Ammon's horn (tissue), 1 donor: ENCODE results near the gene GRM8.

Experiments used
- DNase-seq: peaks from one replicate; pipeline ENCODE4 v3.0.0-alpha.2; 2016; ENCODE audit warnings: low spot score

Gene GRM8

GRCh38 chr7:126426652-126427051, 826.1 kb downstream of the GRM8 start:
- DNase-seq = no peak

GRCh38 chr7:126424985-126425384, 827.8 kb downstream of the GRM8 start:
- DNase-seq = no peak

GRCh38 chr7:126419047-126419446, 833.7 kb downstream of the GRM8 start:
- DNase-seq = no peak

GRCh38 chr7:126411821-126412383, 840.8 kb downstream of the GRM8 start:
- DNase-seq = no peak

- no peak for DNase-seq
These were observed 841.5 kb downstream of the GRM8 start for GRCh38 chr7:126411032-126411820.

- no peak for DNase-seq
These were observed 849.7 kb downstream of the GRM8 start for GRCh38 chr7:126403040-126403439.

GRCh38 chr7:126401918-126402317, 850.8 kb downstream of the GRM8 start:
- DNase-seq = no peak

GRCh38 chr7:126398851-126399529, 853.8 kb downstream of the GRM8 start:
- DNase-seq = peak; percentile 5

- no peak for DNase-seq
These were observed 854.5 kb downstream of the GRM8 start for GRCh38 chr7:126398285-126398684.

- DNase-seq = no peak
These were observed 858.3 kb downstream of the GRM8 start for GRCh38 chr7:126394406-126394805.
